Measurements from ENCODE around the gene RIMBP2. TPM values are rescaled to one million over a fixed set of nuclear protein-coding genes. Genes with fewer than 3 reads are reported as not detected.

RIMBP2 gene
- total RNA-seq, 1 experiment from 2014 or later = not detected

- CTCF ChIA-PET = no interaction called here
- TF ChIP-seq, protein P1, sequence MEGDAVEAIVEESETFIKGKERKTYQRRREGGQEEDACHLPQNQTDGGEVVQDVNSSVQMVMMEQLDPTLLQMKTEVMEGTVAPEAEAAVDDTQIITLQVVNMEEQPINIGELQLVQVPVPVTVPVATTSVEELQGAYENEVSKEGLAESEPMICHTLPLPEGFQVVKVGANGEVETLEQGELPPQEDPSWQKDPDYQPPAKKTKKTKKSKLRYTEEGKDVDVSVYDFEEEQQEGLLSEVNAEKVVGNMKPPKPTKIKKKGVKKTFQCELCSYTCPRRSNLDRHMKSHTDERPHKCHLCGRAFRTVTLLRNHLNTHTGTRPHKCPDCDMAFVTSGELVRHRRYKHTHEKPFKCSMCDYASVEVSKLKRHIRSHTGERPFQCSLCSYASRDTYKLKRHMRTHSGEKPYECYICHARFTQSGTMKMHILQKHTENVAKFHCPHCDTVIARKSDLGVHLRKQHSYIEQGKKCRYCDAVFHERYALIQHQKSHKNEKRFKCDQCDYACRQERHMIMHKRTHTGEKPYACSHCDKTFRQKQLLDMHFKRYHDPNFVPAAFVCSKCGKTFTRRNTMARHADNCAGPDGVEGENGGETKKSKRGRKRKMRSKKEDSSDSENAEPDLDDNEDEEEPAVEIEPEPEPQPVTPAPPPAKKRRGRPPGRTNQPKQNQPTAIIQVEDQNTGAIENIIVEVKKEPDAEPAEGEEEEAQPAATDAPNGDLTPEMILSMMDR (IDR thresholded peaks at IDR 0.05; ENCODE audit: insufficient read depth in 1 of 2, low read depth in 1 of 2, low read length in 1 of 2, severe bottlenecking in 1 of 2, unreplicated experiment in 1 of 2) = no peak
- Mint-ChIP-seq H3K27ac (ENCODE audit: unreplicated experiment) (no peak overlapping the region), H3K27me3 (ENCODE audit: insufficient read depth, unreplicated experiment) (no peaks in the 10 kb centered on the region), H3K4me3 (ENCODE audit: unreplicated experiment) (no peak overlapping the region), H3K9me3 (ENCODE audit: unreplicated experiment) (no peaks in the 10 kb centered on the region), H3K36me3 (ENCODE audit: insufficient read depth, unreplicated experiment) (no peaks in the 10 kb centered on the region), H3K4me1 (ENCODE audit: low read depth, unreplicated experiment) (no peaks in the 10 kb centered on the region)
- no TSS peak for BruUV-seq (replicated peaks)
- DNase-seq = no peak
- POLR2A ChIA-PET = no interaction called here
- Histone ChIP-seq H3K4me1 (no peaks in the 10 kb centered on the region), H3K9me3 (no peaks in the 10 kb centered on the region), H3K4me3 (ENCODE audit: low read depth, low read length) (no peak overlapping the region), H3K27me3 (replicated peaks; ENCODE audit: control insufficient read depth, insufficient read depth, low read length) (no peaks in the 10 kb centered on the region), H3K36me3 (ENCODE audit: control insufficient read depth, insufficient read depth, low read length) (no peaks in the 10 kb centered on the region)
- intact Hi-C loops (cut with micrococcal nuclease; ENCODE audit: unreplicated experiment) = no loop called here
Observed at GRCh38 chr12:130729344-130729743, 13.2 kb upstream of the RIMBP2 start.

GRCh38 chr12:130728158-130729058 lies 12.3 kb upstream of the RIMBP2 start:
- Mint-ChIP-seq H3K27ac (ENCODE audit: unreplicated experiment) (no peak overlapping the region), H3K4me1 (ENCODE audit: low read depth, unreplicated experiment) (no peaks in the 10 kb centered on the region), H3K9me3 (ENCODE audit: unreplicated experiment) (peaks cover 4% of the 10 kb centered on the region), H3K4me3 (ENCODE audit: unreplicated experiment) (no peak overlapping the region), H3K27me3 (ENCODE audit: insufficient read depth, unreplicated experiment) (no peaks in the 10 kb centered on the region), H3K36me3 (ENCODE audit: insufficient read depth, unreplicated experiment) (no peaks in the 10 kb centered on the region)
- Histone ChIP-seq H3K4me1 (no peaks in the 10 kb centered on the region), H3K36me3 (ENCODE audit: control insufficient read depth, insufficient read depth, low read length) (no peaks in the 10 kb centered on the region), H3K4me3 (ENCODE audit: low read depth, low read length) (no peak overlapping the region), H3K27me3 (replicated peaks; ENCODE audit: control insufficient read depth, insufficient read depth, low read length) (no peaks in the 10 kb centered on the region), H3K9me3 (no peaks in the 10 kb centered on the region)
- POLR2A ChIA-PET = no interaction called here
- TF ChIP-seq, protein P1 (IDR thresholded peaks at IDR 0.05; ENCODE audit: insufficient read depth in 1 of 2, low read depth in 1 of 2, low read length in 1 of 2, severe bottlenecking in 1 of 2, unreplicated experiment in 1 of 2) = no peak
- CTCF ChIA-PET = no interaction called here
- intact Hi-C loops (cut with micrococcal nuclease; ENCODE audit: unreplicated experiment) = no loop called here
- no TSS peak for BruUV-seq (replicated peaks)
- no peak for DNase-seq

DNA sequence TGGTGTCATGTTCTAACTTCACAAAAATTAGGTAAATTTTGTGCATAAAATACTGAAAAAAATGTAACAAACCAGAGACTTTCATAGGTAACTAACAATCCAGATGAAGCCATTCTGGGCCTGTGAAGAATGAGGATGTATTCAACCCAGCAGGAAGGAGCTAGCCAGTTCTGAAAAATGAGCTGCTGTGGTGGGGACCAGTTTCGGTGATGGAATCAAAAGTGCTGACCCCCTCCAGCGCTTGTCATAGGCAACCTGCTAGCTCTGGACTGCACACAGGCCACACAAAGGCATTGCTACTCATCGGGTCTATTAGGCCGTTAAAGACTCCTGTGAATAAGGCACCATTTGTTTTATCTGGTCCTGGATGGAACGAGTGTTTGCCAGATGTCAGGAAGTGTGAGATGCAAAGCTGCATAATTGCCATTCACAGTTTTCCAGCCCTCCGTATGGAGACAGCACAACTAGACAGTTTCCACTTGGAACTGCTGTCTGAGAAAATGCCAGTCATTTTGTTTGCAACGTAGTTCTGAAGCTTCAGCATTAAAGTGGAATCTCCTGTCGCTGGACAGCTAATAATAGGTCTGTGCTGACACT lies 3.3 kb upstream of the RIMBP2 start:
- Histone ChIP-seq H3K27me3 (replicated peaks; ENCODE audit: control insufficient read depth, insufficient read depth, low read length) (no peaks in the 10 kb centered on the region), H3K9me3 (0 out of 2 replicates have a peak, but pooled peaks cover 3% of the 10 kb centered on the region), H3K4me3 (ENCODE audit: low read depth, low read length) (no peak overlapping the region), H3K4me1 (no peaks in the 10 kb centered on the region), H3K36me3 (ENCODE audit: control insufficient read depth, insufficient read depth, low read length) (no peaks in the 10 kb centered on the region)
- intact Hi-C loops (cut with micrococcal nuclease; ENCODE audit: unreplicated experiment) = no loop called here
- H3K4me1 Mint-ChIP-seq (ENCODE audit: low read depth, unreplicated experiment) = no peaks in the 10 kb centered on the region
- ChIA-PET CTCF (no interaction called here), POLR2A (no interaction called here)
- no peaks in the 10 kb centered on the region for H3K36me3 Mint-ChIP-seq (ENCODE audit: insufficient read depth, unreplicated experiment)
- TF ChIP-seq, protein P1 (IDR thresholded peaks at IDR 0.05; ENCODE audit: insufficient read depth in 1 of 2, low read depth in 1 of 2, low read length in 1 of 2, severe bottlenecking in 1 of 2, unreplicated experiment in 1 of 2) = no peak
- H3K9me3 Mint-ChIP-seq (ENCODE audit: unreplicated experiment) = peaks cover 16% of the 10 kb centered on the region
- no peak overlapping the region for H3K27ac Mint-ChIP-seq (ENCODE audit: unreplicated experiment)
- H3K27me3 Mint-ChIP-seq (ENCODE audit: insufficient read depth, unreplicated experiment) = peaks cover 6% of the 10 kb centered on the region
- no peak for DNase-seq
- BruUV-seq (replicated peaks) = no TSS peak
- H3K4me3 Mint-ChIP-seq (ENCODE audit: unreplicated experiment) = no peak overlapping the region

Data from Caco-2 (cell line).